ENCODE results near the gene CYP2W1.

The CYP2W1 gene

DNA sequence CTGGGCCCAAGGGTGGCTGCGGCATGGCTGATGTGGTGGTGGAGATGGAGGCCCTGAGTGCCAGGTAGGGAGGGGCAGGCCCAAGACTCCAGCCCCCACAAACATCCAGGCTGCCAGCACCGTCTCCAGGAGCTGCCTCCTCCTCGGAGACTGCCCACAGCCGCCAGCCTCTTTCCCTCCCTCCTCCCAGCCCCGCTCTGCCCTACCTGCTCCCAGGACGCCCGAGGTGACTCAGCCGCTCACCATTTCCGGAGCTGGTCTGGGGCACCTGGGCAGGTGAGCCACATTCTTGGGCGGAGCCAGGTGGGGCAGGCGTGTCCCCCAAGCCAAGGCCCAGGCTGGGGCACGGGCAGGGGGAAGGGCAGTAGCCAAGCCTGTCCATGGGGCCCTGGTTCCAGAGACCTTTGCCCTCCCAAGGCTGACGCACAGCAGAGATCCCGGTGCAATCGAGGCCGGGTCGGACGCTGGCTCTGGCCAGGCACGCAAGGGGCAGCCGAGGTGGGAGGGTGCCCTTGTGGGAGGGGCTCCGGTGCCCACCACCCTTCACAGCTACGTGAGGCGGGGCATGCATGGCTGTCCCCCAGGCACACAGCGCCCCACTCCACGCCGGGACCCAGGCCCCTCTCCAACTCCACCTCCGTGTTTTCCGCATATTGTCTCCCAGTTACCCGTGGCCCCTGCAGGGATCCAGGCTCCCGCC lies 37.3 kb upstream of the CYP2W1 start:
- Mint-ChIP-seq H3K4me1 (peaks cover 27% of the 10 kb centered on the region), H3K9me3 (peaks cover 11% of the 10 kb centered on the region), H3K27me3 (no peaks in the 10 kb centered on the region), H3K27ac (no peak overlapping the region), H3K36me3 (ENCODE audit: low read depth) (peaks cover 20% of the 10 kb centered on the region), H3K4me3 (no peak overlapping the region)
- no peak for DNase-seq
- no peak for ATAC-seq

DNA sequence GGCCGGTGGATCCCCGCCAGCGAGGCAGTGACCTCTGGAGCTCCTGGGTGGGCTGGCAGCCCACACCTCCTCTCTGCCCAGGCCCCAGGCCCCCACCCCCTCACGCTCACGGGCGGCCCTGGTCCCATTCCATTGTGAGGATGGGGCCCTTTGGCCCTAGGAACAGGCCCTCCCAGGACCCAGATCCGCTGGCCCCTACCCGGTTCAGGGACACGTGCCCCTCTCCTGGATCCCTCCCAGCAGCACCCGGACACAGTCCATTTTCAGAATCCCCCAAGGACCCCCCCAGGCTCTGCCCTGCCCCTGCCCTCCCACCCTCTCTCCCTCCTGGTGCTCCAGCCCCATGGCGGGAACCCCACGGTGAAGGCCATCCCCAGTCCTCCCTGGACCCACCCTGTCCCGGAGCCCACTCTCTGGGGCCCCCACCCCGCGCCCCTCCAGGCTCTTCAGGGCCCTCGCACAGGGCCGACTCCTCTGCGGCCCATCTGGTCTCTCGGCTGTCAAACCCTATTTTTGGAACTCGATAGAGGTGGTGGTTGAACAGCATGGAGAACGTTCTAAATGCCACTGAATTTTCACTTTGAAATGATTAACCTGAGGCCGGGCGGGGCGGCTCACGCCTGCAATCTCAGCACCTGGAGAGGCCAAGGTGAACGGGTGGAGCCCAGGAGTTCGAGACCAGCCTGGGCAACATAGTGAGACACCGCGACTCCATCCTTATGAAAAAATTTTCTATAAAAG lies 36.6 kb upstream of the CYP2W1 start:
- ATAC-seq (no peak), DNase-seq (no peak)
- H3K9me3 Mint-ChIP-seq: peaks cover 5% of the 10 kb centered on the region
- peaks cover 22% of the 10 kb centered on the region for H3K4me1 Mint-ChIP-seq
- H3K27me3 Mint-ChIP-seq: no peaks in the 10 kb centered on the region
- no peak overlapping the region for H3K27ac Mint-ChIP-seq
- peaks cover 18% of the 10 kb centered on the region for H3K36me3 Mint-ChIP-seq (ENCODE audit: low read depth)
- H3K4me3 Mint-ChIP-seq: no peak overlapping the region

DNA sequence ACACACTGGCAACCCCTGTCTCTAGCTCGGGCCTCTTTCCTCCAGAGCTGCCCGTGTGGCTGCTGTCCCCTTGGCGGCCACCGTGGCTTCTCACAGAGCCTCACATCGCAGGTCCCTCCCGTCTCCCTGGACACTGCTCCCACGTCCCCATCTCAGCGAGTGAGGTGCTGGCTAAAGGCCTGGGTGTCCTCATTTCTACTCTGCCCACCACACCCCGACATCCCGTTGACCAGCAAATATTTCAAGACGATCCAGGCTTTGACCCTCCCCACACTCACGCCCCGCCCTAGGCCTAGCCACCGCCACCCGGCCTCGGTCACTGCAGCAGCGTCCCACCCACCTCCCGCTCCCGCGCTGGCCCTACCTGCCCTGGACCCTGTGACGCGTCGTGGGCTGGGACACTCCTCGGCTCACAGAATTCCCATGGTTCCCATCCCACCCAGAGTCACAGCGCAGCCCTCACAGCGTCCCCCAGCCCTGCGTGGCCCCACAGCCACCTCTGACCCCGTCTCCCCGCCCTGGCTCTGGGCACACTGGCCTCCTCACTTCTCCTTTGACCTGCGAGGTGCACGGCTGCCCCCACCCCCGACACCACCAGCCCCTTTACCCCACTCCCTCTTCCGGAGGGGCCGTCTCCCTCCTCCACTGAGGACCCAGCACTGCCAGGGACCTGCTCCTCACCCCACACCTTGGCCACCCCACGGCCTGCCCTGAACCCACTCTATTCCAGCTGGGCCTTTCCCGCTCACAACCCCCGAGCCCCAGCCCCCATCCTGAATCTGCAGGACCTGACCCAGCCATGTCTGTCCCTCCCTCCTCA lies 35.4 kb upstream of the CYP2W1 start:
- Mint-ChIP-seq H3K36me3 (ENCODE audit: low read depth) (peaks cover 13% of the 10 kb centered on the region), H3K9me3 (no peaks in the 10 kb centered on the region), H3K4me3 (no peak overlapping the region), H3K27me3 (no peaks in the 10 kb centered on the region), H3K4me1 (peaks cover 17% of the 10 kb centered on the region), H3K27ac (no peak overlapping the region)
- DNase-seq (no peak), ATAC-seq (no peak)

DNA sequence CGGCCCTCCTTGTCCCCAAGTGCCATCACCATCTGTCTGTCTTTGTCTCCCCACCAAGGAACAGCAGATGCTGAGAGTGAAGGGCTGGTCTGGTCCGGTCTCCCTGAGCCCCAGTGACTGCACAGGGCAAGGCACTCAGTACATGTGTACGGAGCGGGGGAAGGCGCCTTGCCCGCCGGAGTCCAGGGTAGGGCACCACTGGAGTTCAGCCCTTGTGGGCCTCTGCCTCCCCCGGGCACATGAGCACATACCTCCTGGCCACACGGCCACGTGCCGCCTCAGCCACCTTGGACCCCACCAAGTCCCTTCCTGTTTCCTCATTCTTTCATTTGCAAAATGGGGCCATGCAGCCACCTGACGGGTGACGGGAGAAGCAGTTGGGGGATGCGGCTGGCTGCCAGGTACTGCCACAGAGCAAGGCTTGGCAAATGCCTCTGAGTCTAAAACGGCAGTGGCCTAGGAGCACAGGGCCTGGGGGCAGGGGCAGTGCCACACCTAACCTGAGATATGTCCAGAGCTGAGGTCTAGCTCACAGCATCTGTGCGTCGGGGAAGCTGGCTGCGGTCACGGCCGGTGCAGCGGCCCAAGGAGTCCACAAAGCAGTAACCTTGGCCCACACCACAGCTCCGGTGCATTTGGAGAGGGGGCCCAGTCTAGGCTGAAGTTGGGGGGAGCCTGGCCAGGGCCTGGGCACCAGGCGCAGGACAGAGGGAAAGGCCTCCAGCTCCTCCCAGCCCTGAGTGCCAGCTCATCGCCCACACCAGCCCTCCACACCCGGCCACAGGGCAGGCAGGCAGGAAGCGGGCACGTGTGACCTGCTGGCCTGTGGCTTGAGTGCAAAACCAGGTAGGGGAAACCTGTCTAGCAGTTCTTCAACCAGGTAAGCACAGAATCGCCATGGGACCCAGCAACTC lies 33.7 kb upstream of the CYP2W1 start:
- H3K27ac Mint-ChIP-seq: peak overlapping the region; percentile 39
- H3K9me3 Mint-ChIP-seq: no peaks in the 10 kb centered on the region
- no peaks in the 10 kb centered on the region for H3K27me3 Mint-ChIP-seq
- no peak for ATAC-seq
- H3K36me3 Mint-ChIP-seq (ENCODE audit: low read depth): peaks cover 13% of the 10 kb centered on the region
- no peak overlapping the region for H3K4me3 Mint-ChIP-seq
- DNase-seq: no peak
- peaks cover 17% of the 10 kb centered on the region for H3K4me1 Mint-ChIP-seq

DNA sequence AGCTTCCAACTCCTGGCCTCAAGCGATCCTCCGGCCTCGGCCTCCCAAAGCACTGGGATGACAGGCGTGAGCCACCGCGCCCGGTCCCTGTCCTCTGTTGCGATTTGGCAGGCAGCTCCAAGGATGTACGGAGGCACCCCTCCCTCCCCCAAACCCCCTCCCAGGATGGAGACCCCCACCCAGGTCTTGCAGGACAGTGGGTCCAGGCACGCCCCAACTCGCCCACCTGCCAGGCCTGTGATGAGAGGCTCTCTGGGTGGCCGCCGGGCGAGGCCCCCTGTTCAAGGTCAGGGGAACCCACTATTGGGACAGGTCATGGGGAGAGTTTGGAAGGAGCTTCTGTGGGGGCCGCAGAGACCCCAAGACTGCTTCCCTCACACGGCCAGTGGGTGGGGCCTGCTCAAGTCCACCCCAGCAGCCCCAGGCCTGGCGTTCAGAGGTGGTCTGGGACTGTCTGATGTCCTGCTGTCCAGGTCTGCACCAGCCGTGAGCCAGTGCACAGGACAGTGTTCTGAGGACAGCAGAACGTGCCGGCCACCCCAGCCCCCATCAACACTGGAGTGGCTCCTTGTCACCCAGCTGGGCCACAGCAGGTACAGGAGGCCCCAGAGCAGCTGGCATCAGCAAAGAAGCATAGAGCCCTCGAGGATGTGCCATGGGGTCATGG lies 31.0 kb upstream of the CYP2W1 start:
- Mint-ChIP-seq H3K27ac (no peak overlapping the region), H3K36me3 (ENCODE audit: low read depth) (peaks cover 13% of the 10 kb centered on the region), H3K27me3 (peaks cover 6% of the 10 kb centered on the region), H3K4me3 (peak overlapping the region; percentile 55), H3K9me3 (no peaks in the 10 kb centered on the region), H3K4me1 (peaks cover 21% of the 10 kb centered on the region)
- DNase-seq (no peak), ATAC-seq (no peak)

DNA sequence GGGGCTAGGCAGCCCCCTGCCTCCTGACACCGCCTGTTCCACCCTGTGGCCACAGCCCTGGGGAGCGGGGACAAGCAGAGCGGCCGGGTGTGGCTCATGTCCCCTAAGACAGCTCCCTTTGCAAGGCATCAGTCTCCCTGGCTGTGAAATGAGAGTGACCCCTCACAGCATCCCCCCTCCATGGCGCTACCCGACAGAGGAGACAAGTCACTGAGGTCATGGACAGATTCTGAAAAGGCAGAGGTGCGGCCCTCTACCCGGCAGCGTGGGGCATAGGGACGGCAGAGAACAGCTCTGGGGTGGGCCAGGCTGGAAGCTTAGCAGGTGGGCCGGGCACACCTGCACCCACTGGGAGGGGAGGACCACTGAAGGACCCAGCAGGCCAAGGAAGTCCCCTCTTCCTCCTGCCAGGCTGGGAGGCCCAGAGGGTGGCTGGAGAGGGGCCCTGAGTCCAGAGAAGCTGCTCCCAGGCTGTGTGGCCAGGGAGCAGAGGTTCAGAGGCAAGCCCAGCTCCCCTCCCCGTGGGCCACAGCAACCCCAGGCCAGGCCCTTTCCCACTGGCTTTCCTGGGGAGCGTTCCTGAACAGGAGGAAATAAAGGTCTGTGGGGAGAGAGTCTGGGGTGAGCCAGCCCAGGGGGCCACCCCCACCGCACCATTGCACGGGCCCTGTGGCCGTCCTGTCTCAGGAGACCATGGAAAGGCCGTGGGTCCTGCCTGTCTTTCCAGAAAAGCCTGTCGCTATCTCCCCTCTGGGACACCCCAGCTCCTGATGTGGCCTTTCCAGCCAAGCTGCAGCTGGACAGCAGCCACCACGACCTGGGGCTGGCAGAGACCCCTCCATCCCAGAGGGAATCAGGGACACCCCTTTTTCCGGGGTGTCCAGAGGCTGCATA lies 30.2 kb upstream of the CYP2W1 start:
- no peak for ATAC-seq
- no peak for DNase-seq
- no peaks in the 10 kb centered on the region for H3K9me3 Mint-ChIP-seq
- peaks cover 21% of the 10 kb centered on the region for H3K4me1 Mint-ChIP-seq
- peaks cover 6% of the 10 kb centered on the region for H3K27me3 Mint-ChIP-seq
- no peak overlapping the region for H3K27ac Mint-ChIP-seq
- peaks cover 13% of the 10 kb centered on the region for H3K36me3 Mint-ChIP-seq (ENCODE audit: low read depth)
- H3K4me3 Mint-ChIP-seq: peak overlapping the region; percentile 55

DNA sequence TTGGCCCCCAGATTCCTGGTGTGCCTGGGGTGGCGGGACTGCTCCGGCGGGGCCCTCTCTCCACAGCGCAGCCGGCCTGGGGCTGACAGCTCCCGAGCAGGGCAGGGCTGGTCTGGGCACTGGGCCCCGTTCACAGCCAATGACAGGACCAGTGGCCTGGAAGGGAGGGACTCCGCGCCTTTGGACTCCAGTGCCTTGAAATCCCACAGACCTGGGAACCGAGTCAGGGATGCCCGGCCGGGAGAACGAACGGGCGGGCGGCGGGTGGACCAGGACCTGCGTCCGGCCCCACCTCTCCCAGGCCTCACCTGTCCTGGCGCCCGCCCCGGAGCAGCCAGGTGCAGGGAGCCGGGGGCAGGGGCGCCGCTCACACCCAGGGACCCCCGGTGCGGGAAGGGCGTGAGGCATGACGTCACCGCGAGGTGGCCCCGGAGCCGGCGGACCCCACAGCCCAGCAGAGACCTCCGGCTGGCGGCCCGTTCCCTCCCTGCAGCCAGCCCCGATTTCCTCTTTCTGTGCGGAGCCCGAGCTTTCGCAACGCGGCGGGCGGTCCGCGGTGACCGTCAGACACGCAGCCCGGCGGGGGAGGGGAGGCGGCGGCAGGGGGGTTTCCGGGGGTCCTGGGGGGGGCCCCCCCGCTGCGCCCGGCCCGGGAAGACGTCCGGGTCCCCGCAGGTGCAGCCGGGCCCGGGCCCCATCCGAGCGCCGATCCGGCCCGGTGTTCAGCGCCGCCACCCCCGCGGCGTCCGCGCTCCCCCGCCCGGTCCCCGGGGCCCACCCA lies 29.2 kb upstream of the CYP2W1 start:
- H3K27me3 Mint-ChIP-seq: peaks cover 6% of the 10 kb centered on the region
- DNase-seq: peak; percentile 28
- peaks cover 13% of the 10 kb centered on the region for H3K36me3 Mint-ChIP-seq (ENCODE audit: low read depth)
- peak; percentile 9 for ATAC-seq
- H3K9me3 Mint-ChIP-seq: no peaks in the 10 kb centered on the region
- H3K4me3 Mint-ChIP-seq: peak overlapping the region; percentile 55
- H3K4me1 Mint-ChIP-seq: peaks cover 19% of the 10 kb centered on the region
- H3K27ac Mint-ChIP-seq: no peak overlapping the region

DNA sequence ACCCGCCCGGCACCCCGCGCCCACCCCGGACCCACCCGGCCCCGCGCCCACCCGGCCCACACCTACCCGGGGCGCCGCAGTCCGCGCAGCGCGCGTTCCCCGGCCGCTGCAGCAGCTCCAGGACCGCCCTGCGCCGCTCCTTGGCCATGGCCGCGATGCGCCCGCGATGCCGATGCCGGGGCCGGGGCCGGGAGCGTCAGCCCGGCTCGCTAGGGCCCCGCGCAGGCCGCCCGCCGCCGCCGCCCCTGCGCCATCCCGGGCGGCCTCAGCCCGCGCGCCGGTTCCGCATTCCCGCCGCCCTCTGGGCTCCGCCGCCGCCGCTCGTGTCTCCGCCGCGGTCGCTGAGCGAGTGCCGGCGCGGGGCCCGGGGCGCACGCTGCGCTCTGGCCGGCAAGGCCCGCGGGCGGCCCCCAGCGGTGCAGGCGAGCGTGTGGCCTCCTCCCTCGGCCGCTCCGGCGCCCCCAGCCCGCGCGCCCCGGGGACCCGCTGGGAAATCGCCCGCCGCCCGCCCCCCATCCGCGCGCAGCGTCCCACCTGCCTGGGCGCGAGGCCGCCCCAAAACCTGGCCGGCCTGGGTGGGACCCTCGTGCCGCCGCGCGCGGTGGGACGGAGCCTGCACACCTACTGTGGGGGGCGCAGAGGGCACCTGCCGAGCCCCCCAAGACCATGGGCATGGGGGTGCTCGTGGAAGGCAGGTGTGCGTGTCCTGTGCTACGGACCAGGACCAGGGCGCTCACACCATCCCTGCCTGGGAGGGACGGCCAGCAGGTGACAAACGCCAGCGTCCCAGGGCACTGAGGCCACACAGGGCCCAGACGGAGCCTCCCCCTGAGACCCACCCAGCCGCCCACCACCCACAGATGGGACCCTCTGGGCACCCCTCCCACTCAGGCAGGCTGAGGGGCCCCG lies 28.4 kb upstream of the CYP2W1 start, which contains the start of gene ADAP1:
ADAP1 (minus strand) TSS at position 351 of the 909 bp plus-strand sequence; CDS start at position 148, 203 bp downstream.
- H3K4me1 Mint-ChIP-seq: peaks cover 19% of the 10 kb centered on the region
- ATAC-seq: peak; percentile 79

DNA sequence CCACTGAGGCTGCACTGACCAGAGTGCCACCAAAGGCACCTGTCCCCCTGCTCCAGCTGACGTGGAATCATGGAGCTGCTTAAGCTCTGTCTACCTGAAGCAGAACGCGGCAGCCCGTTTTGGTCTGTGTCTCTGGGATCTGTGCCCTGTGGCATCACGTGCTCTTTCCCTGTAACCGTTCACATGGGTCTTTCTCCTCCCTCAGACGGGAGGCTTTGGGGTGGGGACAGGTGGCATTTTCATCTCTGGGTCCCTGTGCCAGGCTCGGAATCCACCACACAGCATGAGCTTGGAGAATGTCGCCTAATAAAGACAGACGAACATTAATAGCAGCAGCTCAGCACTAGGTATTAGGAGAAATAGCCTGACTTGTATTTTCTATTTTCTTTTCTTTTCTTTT lies 26.9 kb upstream of the CYP2W1 start:
- H3K27ac Mint-ChIP-seq: no peak overlapping the region
- H3K9me3 Mint-ChIP-seq: no peaks in the 10 kb centered on the region
- H3K4me1 Mint-ChIP-seq: peaks cover 7% of the 10 kb centered on the region

More for the DNA sequence above, 28.4 kb upstream of the CYP2W1 start, which contains the start of gene ADAP1:
- peak; percentile 73 for DNase-seq
- peak within 1 kb of the TSS; percentile 31 for H3K27ac Mint-ChIP-seq
- no peaks in the 10 kb centered on the region for H3K9me3 Mint-ChIP-seq
- H3K27me3 Mint-ChIP-seq: peaks cover 6% of the 10 kb centered on the region
- H3K36me3 Mint-ChIP-seq (ENCODE audit: low read depth): peaks cover 8% of the 10 kb centered on the region
- H3K4me3 Mint-ChIP-seq: peak within 1 kb of the TSS; percentile 75

DNA sequence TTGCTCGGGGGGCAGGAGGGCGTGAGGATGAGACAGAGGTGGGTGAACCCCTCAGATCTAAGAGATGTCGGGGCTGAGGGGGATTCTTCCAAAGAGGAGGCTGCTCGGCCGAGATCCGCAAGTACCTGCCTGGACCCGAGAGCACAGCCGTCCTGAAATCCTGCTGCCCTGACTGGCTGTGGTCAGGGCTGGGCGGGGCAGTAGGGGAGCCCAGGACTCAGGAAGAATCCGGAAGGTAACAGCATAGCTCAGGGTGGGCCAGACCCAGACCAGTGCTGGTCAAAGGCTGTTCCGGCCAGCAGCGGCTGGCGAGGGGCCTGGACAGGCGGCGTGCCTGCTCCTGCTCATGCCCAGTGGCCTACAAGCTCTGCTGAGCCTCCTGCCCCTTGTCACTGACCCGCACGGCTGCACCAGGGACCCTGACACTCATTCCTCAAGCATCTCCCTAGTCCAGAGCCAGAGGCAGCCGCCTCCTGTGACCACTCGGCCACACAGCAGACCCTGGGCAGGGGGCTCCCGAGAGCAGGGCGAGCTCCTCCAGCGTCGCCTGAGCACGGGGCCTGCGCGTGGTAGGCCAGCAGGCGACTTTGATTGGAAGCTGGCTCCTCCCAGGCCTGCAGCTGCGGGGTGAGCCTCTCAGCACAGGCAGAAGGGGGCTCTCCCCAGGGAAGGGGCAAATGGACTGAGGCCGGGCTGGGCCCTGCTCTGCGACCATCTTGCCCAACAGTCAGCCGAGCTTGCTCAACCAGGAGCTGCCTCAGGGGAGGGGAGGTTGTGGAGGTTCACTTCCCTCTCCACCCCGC lies 25.4 kb upstream of the CYP2W1 start:
- no peaks in the 10 kb centered on the region for H3K36me3 Mint-ChIP-seq (ENCODE audit: low read depth)

More for the DNA sequence above, 26.9 kb upstream of the CYP2W1 start:
- no peaks in the 10 kb centered on the region for H3K36me3 Mint-ChIP-seq (ENCODE audit: low read depth)
- peaks cover 6% of the 10 kb centered on the region for H3K27me3 Mint-ChIP-seq
- H3K4me3 Mint-ChIP-seq: peak overlapping the region; percentile 32
- no peak for ATAC-seq
- no peak for DNase-seq

More for the DNA sequence above, 25.4 kb upstream of the CYP2W1 start:
- no peak for ATAC-seq
- H3K27ac Mint-ChIP-seq: no peak overlapping the region
- DNase-seq: no peak
- H3K27me3 Mint-ChIP-seq: peaks cover 6% of the 10 kb centered on the region
- no peaks in the 10 kb centered on the region for H3K9me3 Mint-ChIP-seq
- no peak overlapping the region for H3K4me3 Mint-ChIP-seq
- H3K4me1 Mint-ChIP-seq: peaks cover 4% of the 10 kb centered on the region

All from activated naive CD8-positive, alpha-beta T cell treated with anti-CD3 and anti-CD28 coated beads, Interleukin-2, amount 50 U/mL, for 24 hours (primary cell).